GM21423 (cell line): Measurements from ENCODE around the gene DYDC1.
"Not testable (repeated sequence)": the region's sequence is repeated elsewhere in the genome, so short reads cannot be mapped to it uniquely, and the experiment has no call there.

ENCODE experiments used
- ATAC-seq: cut with Tn5 transposase; IDR thresholded peaks from one replicate; pipeline ENCODE4 v1.9.1; 2021; ENCODE audit warnings: mild to moderate bottlenecking, moderate library complexity; ENCODE audit not compliant: unreplicated experiment

Gene DYDC1

DNA sequence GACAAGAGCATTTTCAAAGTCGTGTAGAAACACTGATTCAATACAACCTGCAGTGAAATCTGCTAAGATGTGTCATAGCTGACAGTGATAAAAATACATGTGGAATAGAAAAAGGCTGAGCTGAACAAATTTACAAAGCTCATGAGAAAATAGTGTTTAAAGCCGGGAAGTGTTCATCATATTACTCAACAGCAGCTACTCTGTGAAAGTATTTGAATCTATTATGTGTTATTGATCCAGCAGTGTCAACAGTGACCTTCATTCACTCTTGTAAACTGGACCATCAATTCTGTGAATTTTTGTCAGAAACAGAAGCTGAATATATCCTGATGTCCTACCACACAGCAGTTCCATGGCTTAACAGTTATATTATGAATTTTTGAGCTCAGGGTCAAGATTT lies 11.6 kb downstream of the DYDC1 start:
- ATAC-seq = no peak

DNA sequence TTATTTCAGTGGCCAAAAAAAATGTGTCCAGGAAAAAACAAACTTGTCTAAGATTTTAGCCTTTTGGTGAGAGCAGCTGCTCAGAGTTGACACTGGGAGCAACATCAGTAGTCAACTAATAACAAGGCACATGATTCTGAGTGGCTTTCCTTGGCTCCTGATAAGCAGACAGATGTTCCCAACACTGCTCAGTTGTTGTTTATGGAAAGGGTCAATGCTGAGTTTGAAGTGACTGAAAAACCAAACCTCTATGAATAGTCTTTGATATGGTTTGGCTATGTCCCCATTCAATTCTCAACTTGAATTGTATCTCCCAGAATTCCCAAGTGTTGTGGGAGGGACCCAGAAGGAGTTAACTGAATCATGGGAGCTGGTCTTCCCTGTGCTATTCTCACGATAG lies 12.3 kb downstream of the DYDC1 start:
- no peak for ATAC-seq

- no peak for ATAC-seq
These were observed 22.6 kb downstream of the DYDC1 start for GRCh38 chr10:80333983-80334382.

GRCh38 chr10:80324891-80325364 lies 31.6 kb downstream of the DYDC1 start:
- no peak for ATAC-seq

DNA sequence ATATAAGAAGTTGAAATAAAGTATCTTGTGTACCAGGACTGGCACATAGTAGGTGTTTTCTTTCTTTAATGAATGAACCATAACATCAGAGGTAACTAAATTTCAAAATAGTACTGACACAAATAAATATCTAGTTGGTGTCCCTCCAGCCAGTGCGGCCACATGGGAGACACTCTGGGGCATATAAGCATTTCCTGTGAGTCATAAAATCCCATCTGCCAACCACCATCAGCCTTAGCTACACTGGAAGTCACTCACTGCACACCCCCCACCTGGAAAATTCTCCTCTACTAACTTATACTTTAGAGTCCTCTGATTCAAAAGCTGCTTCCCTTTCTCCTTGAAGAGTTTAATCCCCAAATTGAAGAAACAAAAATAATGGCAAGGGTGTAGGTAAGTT lies 32.5 kb downstream of the DYDC1 start:
- no peak for ATAC-seq

- no peak for ATAC-seq
These were observed 33.2 kb downstream of the DYDC1 start for GRCh38 chr10:80323311-80323710.

DNA sequence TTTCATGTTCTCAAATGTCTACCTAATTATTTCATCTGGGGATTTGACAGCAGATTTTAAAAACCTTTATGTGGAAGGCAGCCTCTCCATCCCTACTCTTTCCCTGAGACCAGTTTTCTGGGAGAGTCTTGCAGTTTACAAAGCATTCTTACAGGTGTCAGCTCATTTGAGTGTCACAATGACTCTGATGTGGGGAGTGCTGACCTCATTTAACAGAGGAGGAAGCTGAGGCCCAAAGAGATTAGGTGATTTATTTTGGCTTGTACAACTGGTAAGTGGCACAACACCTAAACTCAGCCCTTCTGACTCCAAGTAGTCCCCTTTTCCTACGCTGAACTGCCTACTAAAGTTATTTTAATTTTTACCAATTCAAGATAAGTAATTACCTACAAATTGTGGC lies 33.8 kb downstream of the DYDC1 start:
- no peak for ATAC-seq

DNA sequence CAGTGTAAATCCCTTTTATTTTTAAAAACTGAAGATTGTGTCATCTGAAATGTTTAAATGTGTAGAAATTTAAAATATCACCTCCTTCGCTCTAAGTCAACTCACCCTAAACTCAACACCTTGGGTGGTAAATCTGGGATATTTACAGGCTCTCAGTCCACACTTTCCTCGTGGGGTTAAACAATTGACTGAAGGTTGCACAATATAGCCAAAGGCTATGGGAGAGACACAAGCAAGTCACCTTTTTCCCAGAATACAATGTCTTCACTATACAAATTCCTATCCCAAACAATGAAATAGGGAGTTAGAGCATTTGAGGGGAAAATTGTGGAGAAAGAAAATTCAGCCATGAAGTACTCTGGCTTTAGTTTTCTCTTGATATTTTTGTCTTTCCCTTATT lies 34.4 kb downstream of the DYDC1 start:
- ATAC-seq = no peak

DNA sequence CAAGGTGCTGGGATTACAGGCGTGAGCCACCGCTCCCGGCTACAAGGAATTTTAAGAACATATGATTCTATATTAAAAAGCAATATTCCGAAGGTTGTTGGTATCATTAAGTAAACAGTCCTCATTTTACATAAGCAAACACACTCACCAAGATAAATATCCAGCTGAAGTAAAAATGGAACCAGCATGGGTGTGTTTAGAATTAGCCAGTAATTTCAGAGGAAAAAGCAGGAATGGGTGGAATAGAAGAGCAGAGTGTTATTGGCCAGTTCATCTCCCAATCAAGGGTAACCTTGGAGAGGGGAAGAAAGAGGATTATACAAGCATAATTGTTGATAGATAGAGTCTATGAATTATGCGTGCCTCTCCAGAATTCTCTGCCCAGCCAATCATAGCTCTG lies 35.4 kb downstream of the DYDC1 start:
- ATAC-seq = no peak

GRCh38 chr10:80320377-80320776 lies 36.2 kb downstream of the DYDC1 start:
- no peak for ATAC-seq

- ATAC-seq = no peak
These were observed 36.7 kb downstream of the DYDC1 start for GRCh38 chr10:80319725-80320290.

GRCh38 chr10:80319318-80319717 lies 37.2 kb downstream of the DYDC1 start:
- ATAC-seq = no peak

- ATAC-seq = no peak
These were observed 37.8 kb downstream of the DYDC1 start for GRCh38 chr10:80318742-80319141.

DNA sequence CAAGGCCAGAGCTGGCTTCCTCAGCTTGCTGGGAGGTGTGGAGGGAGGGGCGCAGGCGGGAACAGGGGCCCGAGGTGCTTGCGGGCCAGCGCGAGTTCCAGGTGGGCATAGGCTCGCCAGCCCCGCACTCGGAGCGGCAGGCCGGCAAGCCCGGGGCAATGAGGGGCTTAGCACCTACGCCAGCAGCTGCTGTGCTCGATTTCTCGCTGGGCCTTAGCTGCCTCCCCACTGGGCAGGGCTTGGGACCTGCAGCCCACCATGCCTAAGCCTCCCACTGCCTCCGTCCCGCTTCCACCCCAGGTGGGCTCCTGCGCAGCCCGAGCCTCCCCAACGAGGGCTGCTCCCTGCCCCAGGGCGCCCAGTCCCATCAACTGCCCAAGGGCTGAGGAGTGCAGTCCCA lies 41.2 kb downstream of the DYDC1 start:
- ATAC-seq = no peak

- ATAC-seq = no peak
These were observed 43.0 kb downstream of the DYDC1 start for GRCh38 chr10:80313523-80313922.

GRCh38 chr10:80305989-80306388 lies 50.6 kb downstream of the DYDC1 start:
- ATAC-seq = not testable (repeated sequence)

- no peak for ATAC-seq
These were observed 59.6 kb downstream of the DYDC1 start for GRCh38 chr10:80296942-80297341.

DNA sequence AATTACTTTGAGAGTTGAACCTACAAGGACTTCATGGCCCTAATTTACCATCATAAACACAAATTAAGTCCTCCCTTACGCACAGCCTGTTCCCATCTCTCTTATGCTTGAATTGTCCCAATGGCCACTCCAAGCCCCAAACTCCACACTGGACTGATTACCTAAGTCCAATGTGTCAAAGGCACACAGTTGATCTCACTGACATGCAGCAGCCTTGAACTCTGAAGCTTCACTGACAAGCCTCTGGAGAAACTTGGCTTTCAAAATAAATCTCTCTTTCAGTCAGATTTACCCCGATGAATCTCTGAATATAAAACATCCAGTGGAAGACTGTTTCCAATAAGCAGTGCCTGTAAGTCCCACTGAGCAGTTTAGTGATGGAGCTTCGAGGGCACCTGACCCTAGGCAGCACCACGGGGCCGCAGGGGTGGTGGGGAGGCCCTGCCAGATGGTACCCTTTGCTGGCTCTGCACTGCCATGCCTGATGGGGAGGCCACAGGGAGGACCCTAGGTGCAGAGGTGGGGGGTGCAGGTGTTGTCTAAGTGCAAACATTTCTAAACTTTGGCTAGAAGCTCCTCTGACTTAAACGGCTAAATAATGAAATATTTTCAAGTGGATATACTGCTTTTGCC lies 63.8 kb downstream of the DYDC1 start:
- no peak for ATAC-seq

DNA sequence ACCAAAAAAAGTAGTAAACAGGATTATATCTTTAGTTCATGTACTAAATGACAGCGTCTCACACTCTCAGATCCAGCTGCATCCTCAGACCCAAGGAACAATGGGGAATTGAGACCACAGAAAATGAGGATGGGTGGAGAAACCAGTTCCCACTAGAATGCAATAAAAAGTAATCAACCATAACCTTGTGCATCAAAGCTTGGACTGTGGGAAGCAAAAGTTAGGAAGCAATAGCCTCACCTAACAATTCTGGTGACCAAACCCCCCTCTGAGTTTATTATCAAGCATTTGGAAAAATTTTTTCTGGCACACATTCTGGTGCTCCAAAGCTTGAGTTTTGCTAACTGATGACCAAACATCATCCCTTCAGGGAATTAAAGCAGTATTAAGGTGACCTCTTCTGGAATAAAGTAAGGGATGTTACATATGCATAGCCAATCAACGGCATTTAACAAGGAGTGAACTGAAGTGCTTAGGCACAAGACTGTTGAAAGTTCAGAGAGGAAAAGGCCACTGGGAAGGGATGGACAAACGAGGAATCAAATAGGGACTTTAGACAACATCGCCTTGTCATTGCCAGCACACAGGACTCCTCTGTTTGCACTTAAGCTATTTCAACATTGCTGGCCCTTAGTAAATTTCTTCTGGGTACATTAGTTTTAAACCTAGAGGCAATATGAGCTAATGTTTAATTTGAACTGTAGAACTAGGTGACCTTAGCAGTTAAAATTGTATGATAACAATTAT lies 65.9 kb downstream of the DYDC1 start:
- no peak for ATAC-seq

DNA sequence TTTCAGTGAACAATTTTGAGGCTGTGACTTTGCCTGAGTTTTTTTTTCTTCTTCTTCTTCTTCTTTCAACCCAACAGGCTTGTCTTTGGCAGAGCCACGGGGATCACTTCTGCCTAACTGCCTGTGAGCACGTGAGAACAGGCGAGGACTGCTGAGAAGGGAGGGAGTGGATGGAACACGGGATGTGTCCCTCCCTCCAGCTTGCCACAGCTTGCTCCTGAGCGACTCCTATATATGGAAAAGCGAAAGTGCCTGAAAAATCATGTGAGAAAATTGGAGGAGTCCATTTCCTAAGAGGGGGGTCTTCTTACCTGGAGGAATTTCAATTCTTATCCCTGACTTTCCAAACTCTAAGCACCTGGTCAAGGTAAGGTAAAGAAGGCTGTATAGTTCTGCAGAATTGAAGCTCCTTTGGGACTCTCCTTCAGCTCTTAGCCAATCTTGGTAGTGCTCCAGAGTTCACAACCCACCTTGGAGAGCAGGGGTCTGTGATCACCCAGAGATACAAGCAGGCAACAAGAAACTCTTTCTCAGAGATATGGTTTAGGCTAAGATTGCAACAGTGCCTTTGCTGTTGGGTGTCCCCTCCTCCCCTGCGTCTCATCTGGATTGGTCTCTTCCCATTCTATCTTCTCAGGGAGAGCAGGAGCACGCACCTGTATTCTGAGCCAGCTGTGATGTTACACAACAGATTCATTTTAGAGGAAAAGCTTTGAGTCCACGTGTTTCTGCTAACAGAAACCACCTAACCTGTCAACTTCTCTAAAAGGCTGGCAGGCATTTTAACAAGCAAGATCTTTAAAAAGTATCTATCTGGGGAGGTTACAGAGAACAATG lies 66.9 kb downstream of the DYDC1 start, which contains the start of gene MAT1A:
Gene MAT1A, minus strand, starts transcription at position 208 of the 837 bp plus-strand sequence. CDS start 235 bp downstream, outside the sequence.
- no peak for ATAC-seq

DNA sequence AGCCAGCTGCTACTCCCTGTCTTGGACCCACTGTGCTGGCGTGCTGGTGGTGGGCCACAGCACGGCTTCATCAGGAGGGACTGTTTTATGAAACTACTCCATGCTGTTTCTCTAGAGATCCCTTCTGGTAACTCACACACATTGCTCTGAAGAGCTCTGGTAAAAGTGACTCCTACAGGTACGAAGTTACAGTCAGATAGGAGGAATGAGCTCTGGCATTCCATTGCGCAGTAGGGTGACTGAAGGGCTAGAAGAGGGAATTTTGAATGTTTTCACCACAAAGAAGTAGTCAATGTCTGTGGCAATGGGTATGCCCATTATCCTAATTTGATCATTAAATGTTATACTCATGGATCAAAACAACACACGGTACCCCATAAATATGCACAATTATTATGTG lies 67.7 kb downstream of the DYDC1 start:
- no peak for ATAC-seq
